Endometrium (tissue), 2 donors: ENCODE measurements around the gene ADAMTS17.

Experiments
- FAIRE-seq: peaks from 2 replicates; lab custom pipeline; 2012; peaks lifted over from hg19 to GRCh38; lab: Jason Lieb, UNC
- donor health status: control.
- donor health status: control.

ADAMTS17 gene

DNA sequence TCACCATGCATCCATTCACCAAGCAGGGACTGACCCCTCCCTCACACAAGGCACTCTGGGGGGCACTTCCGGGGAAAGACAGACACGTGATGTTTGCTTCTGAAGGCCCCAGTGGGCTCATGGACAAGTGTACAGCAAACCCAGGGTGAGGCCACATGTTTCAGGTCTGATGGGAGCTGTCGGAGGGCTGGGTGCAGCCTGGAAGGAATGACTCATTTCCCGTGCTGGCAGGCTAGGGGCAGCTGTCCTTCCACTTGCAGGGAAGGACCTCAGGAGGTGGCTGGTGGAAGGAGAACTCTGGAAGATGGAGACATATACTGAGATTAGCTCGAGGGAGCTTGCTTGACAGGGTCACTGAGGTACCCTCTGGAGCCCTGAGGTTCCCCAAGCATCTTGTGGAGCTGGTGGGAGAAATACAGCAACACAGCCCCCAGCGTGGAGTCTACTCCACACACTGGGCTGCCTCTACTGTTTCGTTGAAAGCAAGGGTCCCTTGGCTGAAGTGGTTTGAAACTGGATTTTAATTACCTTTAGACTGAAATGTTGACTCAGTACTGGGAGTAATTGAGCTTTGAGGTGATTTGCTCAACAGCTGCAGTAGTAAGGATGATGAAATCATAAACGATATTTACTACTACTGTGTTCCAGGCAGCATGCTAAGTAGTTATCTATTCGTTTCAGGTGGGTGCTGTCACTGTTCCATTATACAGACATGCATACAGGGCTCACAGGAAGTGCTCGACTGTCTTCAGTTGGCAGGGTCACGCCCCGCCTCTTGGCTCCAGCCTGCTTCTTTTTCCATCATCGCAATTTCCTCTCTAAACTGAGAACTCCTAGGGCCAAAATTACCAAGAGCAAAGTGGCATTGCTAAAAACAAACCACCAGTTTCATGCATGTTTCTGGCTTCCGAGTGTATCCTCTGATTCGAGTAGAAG is 230.4 kb downstream of the ADAMTS17 start:
- no peak for FAIRE-seq

DNA sequence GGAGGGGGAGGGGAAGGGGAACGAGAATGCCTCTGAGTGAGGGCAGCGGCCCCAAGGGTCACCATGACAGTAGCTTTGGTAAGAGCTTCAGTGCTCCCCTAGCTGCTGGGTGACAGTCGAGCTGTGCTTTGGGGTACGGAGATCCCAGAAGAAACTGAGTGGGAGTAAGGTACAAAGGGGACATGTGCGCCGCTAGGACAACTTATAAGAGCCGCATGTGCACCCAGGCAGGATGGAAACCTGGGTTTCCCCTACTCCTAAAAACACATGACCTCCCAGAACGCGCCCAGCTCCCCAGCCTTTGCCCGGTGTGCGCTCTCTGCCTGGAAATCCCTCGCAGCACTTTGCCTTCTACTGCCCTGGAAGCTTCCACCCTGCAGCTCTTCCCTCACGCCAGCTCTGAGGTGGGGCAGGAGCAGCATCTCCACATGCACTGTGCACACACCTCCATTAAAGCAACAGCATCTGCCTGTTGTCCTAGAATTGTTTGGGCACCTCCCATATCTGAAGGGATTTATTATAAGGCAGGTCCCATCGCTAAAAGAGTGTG is 232.2 kb downstream of the ADAMTS17 start:
- no peak for FAIRE-seq

DNA sequence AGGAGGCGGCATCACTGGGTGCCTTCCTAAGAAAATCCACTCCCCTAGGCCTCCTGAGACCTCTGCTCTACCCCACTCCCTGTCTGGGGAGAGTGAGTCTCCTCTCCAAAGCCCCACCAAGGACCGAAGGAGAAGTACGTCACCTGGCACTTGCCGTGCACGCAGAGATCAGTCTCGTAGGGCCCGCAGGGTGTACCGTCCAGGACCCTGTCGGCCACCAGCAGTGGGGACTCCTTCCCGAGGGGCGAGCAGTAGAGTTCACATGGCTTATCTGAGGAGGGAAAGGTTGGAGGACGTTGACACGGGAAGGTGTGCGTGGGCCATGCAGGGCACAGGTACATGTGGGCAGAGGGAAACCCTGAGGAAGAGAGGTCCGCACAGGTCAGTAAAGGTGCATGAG is 232.9 kb downstream of the ADAMTS17 start:
- FAIRE-seq = no peak

DNA sequence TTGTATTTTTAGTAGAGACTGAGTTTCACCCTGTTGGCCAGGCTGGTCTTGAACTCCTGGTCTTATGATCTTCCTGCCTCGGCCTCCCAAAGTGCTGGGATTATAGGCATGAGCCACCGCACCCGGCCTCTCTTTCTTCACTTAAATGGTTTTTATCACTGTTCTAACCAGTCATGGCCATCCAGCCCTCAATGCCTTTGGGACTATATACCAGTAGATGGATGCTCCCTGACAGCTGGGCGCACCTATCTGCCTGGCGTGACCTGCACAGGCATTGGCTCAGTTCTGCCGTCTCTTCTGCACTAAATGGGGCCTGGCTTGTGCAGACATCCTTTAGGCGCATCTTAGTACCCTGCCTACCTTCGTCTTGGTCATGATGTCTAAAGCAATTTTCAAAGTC is 233.4 kb downstream of the ADAMTS17 start:
- no peak for FAIRE-seq

DNA sequence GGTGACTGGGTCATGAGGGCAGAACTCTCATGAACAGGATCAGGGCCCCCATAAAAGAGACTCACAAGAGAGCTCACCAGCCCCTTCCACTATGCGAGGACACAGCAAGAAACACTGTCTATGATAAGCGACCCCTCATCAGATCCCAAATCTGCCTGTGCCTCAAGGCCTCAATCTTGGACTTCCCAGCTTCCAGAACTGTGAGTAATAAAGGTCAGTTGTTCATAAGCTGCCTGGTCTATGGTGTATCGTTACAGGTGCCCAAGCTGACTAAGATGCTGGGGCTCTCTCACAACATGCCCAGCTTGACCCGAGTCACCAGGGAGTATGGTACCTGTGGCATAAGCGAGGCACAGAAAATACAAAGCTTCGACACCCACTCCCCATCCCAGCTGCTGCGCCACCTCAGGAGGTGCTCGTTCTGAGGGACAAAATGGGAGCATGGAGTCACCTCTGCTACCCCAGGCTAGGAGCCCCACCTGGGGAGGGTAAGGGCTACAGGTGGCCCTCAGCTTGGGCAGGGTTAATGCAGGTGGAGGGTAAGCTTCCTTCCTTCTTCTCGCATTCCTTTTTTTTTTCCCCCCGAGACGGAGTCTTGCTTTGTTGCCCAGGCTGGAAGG is 234.1 kb downstream of the ADAMTS17 start:
- FAIRE-seq = no peak

DNA sequence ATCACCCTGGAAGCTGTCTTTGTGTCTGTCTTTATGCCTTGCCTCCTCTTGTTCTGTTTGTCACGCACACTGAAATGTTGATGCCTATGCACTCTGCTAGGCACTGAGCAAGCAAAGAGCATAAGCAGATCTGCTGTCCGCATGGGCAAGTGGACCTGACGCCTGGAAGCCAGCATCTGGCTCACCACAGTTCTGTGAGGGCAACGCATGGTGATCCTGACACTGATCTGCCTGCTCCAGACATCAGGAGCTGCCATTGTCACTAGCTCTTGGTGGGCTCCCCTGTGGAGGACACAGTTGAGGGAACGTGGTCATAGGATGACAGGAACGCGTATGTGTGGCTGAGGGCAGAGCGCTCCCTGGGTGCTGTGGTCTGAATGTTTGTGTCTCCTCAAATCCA is 234.6 kb downstream of the ADAMTS17 start:
- FAIRE-seq = no peak

DNA sequence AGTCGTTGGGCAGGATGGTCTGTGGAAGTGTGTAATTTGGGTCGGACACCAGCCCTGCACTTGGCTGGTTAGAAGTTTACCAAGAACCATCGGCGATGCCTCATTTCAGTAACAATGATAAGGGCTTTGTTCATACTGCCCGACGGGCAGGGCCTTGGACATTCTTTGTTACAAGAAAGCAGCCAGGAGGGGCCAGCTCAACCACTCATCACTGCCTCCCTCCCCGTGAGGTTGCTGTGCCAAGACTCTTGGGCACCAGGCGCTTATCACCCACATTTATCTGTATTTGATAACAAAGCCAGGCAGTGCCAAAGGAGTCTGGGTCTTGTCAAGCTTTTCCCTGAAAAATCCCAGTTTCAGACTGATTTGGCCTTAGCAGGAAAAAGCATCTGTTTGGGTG is 235.0 kb downstream of the ADAMTS17 start:
- no peak for FAIRE-seq

DNA sequence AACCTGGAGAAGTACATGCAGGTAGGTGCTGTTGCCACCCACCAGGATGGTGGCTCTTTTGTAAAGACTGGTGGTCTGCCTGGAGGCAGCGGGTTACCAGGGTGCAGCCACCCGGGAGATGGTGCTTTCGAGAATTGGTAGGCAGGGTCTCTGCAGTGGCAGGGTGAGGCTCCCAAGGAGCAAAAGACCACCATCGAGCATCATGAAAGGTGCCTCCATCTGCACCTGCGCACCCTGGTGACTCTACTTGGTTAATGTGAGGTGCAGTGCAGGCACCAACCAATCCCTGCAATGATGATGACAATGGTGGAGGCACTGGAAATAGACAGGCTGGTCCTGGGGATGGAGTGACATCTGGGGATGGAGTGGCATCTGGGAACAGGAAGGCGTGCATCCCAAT is 236.7 kb downstream of the ADAMTS17 start:
- no peak for FAIRE-seq

DNA sequence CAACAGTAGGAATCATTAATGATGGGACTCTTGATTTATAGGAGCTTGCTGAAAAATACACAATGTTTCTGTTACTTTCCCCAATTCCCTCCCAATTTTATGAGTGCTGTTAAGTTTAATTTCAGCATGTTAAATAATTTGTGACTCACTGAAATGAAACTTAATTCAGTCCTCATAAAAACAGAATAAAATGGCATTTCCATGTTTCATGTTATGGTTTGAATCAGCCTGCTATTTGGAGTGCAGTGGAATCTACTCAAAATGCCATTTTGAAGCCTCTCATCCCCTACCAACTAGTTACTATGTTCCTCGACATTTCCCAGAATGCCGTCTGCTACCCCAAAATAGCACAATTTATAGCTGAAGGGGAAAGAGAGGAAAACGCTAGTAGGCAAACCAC is 237.5 kb downstream of the ADAMTS17 start:
- peak; percentile 79 for FAIRE-seq

DNA sequence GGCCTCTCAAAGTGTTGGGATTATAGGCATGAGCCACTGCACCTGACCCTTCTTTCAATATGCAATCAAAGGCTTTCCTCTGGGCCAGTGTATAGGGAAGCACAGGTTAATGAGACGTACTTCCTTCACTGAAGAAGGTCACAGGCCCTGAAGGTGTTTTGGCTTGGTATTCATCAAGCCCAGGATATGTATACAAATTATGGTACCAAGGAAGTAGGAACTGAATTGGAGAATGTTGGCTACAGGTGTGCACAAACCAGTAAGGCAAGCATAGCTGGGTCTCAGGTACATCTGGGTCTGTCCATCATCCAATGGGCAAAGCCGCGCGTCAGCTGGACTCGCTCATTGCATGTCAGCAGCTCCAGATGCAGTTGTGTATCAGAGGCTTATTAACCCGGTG is 237.9 kb downstream of the ADAMTS17 start:
- FAIRE-seq = no peak

DNA sequence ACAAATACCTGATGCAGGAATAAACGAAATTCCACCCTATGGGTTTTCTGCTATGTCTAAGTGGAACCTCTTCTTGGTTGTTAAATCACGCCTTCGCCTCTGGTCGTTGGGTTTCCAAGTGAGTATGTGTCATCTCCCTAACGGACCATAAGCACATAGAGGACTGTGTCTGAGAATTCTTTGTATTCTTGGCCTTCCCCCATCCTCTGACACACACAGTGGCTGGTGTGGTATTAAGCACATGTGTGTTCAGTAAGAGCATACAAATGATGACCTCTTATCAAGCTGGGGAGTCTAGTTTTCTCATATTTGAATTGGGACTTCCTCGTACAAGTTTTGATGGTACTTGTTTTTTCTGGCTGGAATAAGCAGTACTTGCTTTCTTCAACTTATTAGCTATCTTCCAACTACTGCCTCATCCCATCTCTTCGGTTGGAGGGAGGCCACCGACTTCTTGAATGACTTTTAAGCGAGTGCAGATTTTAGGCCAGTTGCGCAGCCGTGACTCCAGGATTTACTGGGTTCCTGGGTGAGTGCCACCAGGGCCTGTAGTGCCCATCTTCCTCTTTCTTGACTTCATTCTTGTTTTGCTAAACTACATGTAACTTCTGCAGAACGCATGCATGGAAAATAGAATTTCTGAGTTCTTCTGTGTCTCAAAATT is 240.2 kb downstream of the ADAMTS17 start:
- FAIRE-seq = no peak

DNA sequence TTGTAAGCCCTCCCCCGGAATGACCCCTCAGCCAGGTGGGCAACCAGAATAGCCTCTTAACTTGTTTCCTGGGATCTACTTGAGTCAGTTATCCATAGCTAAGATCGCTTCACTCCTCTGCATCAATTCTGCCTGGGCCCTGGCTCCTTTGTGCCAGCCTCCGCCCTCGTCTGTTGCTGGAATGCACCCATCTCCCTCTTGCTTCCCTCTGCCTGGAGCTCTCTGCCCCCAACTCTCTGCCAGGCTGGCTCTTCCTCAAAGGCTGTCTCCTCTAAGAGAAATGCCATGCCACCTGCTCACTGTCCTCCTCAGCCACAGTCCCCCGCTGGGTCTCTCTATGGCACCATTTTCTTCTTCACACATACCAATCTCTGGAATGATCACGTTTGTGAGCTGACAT is 240.8 kb downstream of the ADAMTS17 start:
- FAIRE-seq = no peak

DNA sequence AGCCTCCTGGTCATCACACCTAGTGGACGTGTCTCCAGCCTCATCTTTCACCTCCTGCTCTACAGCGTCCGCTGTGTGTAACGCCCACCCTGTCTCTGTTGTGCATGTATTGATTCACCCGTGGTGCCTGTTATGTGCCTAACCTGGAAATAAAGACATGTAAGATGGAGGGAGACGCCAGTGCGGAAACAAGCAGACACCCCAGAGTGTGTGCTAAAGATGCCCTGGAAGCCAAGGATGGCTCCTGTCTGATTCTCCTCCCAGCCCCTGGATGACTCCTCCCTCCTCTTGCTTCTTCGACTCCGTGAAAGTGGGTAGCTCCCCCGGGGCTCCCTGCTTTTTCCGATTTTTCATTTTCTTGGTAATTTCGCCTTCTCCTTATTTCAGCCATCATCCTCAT is 241.8 kb downstream of the ADAMTS17 start:
- FAIRE-seq = no peak

DNA sequence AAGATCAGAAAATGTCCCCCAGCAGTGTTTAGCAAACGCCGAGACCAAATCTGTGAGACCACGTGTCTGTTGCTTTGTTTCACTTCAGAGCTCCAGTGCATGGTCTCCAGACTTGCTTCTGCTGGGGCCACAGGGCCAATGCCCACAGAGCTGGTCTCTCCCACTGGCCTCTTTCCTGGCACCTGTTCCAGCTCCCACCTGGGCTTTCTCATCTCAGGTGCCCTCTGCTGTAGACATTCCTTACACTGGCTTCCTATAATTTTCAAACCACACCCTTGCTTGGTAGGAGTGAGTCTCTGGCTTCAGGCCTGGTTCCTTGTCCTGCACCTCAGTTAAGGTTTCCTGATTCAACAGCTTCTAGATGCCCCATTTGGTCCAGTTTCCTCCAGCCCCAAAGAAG is 243.1 kb downstream of the ADAMTS17 start:
- no peak for FAIRE-seq

DNA sequence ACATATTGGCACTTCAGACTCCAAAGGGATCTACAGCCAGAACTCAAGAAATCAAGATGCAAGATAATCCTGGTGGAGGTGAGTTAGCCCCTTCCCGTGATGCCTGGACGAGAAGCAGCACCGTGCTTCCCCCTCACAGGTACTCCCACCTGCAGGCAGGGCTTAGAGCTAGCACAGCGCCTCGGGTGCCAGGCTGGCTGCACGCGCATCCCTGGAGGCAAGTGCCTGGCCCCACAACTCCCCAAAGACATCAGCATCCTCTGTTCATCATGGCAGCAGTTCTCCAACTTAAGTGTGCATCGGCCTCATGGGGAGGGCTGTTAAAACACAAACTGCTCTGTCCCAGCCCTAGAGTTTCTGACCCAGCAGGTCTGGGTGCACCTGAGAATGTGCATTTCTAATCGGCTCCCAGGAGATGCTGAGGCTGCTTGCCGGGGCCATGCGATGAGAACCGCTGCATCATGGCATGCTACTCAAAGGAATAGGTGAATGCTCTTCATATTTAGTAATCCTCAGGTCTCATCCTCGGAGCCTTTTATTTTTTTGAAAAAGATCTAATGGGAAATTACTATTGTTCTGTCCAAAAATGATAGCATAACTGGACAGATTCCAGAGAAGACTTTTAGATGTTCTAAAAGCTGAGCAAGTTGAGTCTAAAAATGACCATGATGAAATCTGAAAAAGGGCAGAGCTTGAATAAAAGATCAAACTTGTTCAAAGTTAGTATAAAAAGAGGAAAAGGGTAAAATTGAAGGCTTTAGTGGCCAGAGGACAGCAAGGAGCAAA is 244.2 kb downstream of the ADAMTS17 start:
- no peak for FAIRE-seq

DNA sequence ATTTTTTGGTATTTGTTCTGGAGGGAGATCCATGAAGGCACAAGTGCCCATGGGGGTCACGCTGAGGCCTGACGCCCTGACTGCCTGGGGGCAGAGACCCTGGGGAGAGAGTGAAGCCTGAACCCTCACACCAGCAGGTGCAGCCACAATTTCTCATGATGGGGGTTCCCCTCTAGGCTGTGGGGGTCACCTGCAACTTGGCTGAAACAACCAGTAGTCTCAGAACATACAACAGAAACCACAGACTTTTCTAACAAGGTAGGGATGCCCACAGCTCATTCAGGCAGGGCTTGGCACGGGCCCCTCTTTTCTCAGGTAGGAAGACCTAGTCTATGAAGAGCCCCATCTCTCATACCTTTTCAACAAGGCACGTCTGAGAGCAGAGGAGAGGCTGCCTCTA is 245.1 kb downstream of the ADAMTS17 start:
- no peak for FAIRE-seq

DNA sequence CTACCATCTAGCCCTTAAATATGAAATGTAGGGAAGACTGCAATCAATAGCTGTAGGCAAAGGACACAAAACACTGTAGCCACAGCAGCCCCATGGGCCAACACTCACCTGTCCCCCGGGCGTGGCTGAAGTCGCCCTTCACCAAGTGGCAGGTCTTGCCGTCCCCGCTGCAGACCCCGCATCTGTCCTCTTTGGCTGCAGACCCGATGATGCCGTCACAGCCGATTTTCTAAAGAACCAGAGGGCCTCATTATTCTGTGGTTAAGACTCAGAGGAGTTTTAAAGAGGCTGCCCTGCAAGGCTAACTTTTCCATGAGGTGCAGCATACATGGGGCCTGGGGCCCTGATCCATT is 245.6 kb downstream of the ADAMTS17 start:
- FAIRE-seq = no peak

DNA sequence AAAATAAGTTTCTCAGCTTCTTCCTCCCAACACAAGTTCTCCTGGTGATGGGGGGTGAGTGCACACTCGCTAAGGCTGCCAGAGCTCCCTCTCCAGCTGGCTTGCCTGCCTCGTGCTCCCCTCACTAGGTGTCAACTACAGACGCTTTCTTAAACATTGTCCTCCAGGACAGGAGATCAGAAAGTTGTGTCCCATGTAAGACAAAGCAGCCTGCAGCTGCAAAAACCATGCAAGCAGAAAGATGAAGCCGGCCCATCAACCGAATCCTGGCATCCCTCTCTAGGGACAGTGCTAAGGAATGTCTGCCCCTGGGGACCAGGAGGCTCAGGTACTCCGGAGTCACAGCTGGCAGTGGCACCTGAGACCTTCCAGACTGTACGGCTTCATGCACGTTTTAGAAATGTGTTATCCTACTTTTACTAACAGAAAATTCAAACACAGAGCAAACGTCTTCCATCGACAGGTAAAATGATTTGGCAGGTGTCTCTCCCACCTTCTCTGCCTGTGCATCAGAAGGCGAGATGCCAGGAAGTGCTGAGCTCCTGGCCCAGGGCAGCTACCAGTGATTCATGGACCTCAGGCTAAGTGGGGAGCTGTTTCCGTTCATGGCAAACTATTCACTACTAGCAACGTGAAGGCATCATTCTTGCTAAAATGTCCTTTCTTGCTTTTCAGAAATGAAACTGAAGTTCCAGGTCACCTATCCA is 246.1 kb downstream of the ADAMTS17 start:
- no peak for FAIRE-seq

DNA sequence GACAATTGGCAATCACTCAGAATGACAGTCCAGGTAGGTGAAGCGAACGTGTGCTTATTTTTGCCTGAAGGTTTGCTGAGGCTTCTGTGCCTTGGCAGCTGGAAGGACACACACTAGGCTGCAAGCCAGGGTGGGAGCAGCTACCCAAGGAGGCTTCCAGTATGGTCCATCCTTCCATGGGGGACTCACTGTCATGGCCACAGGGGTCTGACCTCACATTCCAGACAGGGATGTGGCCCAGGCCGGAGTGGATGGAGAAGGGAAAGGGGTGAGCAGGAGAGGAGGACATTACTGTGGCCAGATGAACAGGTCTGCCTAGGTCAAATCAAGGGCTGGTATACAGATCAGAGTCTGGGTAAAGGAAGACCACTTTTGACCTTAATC is 247.7 kb downstream of the ADAMTS17 start:
- FAIRE-seq = no peak

DNA sequence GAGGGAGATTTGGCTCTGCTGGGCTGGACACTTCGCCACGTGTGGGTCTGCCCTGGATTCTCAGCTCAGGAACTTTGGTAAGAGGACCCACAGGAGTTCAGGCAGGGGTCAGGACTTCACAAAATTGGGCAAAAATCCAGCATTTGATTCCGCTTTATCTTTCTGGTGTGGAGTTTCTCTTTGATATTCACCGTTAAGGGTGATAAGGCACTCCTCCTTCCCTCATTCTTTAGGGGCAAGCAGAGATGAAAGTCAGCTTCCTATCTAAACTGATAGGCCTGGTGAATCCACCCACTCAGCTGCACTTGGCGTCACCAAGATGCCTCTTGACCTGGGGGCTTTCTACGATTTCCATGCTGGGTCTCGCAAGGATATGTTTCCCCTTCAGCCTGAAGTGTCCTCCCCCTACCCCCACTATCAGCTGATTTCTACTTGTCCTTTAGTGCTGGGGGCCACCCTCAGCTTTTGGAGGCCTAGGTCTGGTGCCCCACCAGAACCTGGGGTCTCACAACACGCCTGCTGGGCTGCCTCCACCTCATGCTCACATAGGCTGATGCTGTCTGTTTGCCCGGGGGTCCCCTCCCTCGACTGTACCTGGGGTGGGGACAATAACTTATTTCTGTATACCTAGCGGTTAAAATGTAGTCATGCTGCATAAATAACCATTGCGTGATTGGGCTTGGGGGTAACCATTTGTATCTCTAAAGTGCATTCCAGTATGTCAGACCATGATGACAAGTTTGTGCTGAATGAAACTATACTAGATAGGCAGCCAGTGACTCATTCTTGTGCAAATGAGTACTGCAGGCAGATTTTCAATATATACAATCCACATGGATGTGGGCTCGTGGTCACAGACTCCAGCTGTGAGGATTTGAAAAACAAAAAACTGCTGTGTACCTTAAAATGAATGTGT is 248.3 kb downstream of the ADAMTS17 start:
- no peak for FAIRE-seq
